Tibial nerve (tissue), 4 donors: ENCODE results near the gene MFAP5. TPM values are rescaled to one million over a fixed set of nuclear protein-coding genes. Genes with fewer than 3 reads are reported as not detected.
A peak's percentile ranks its signal among the peaks of the same experiment; 100 is the strongest.

ENCODE experiments used
- DNase-seq, 2 donors: peaks; one replicate each; pipeline ENCODE4 v3.0.0-alpha.2; 2019; ENCODE audit warnings: low spot score in 2 of 2
- H3K27ac ChIP-seq, 4 donors: fragments of 200-600 bp; sonication (generic) in 3 of 4; one replicate each; pipeline ENCODE4 v1.5.1; 2017 to 2019; ENCODE audit warnings: mild to moderate bottlenecking in 1 of 4
- H3K27me3 ChIP-seq, 2 donors: fragments of 200-600 bp; sonication (generic) in 1 of 2; one replicate each; pipeline versions ENCODE4 v1.5.1 to v1.6.0; 2017 to 2019
- H3K36me3 ChIP-seq, 3 donors: fragments of 200-600 bp; sonication (generic); one replicate each; pipeline ENCODE4 v1.5.1; 2018 to 2019
- H3K4me1 ChIP-seq, 4 donors: fragments of 200-600 bp; sonication (generic) in 3 of 4; one replicate each; pipeline ENCODE4 v1.5.1; 2017 to 2019
- H3K4me3 ChIP-seq, 4 donors: fragments of 200-600 bp; sonication (generic) in 3 of 4; one replicate each; pipeline ENCODE4 v1.5.1; 2017 to 2019; ENCODE audit warnings: mild to moderate bottlenecking in 1 of 4, moderate library complexity in 1 of 4
- H3K9me3 ChIP-seq, 4 donors: fragments of 200-600 bp; sonication (generic) in 3 of 4; one replicate each; pipeline ENCODE4 v1.5.1; 2017 to 2019
- EP300 ChIP-seq, 2 donors: sonication (generic); formaldehyde crosslinking; IDR thresholded peaks; one replicate each; pipeline ENCODE4 v1.6.1; 2017; ENCODE audit warnings: antibody characterized with exemption in 2 of 2, mild to moderate bottlenecking in 1 of 2
- POLR2A ChIP-seq, 2 donors: fragments of 450-650 bp; IDR thresholded peaks; one replicate each; pipeline ENCODE4 v1.6.1; 2017; ENCODE audit warnings: antibody characterized with exemption in 2 of 2, mild to moderate bottlenecking in 2 of 2, moderate library complexity in 2 of 2
- WGBS, 2 donors: methylation state at CpG; one replicate each; pipeline ENCODE4 v1.1.5; 2018; 5-methylcytosine and 5-hydroxymethylcytosine counted together
- total RNA-seq, 4 donors: library from RNA; depleted of rRNA; stranded (reverse); fragments of >200 nt; gene quantifications; one replicate each; pipeline ENCODE4 v1.1.0, GENCODE V29; 2016
- TF ChIP-seq, protein P1 (sequence below), 5 experiments: fragments of 200-600 bp in 3 of 5; fragments of 450-650 bp in 2 of 5; sonication (generic) in 3 of 5; IDR thresholded peaks; one replicate each; pipeline ENCODE4 v1.5.1; 2016 to 2019; ENCODE audit warnings: antibody characterized with exemption in 5 of 5, mild to moderate bottlenecking in 3 of 5, moderate library complexity in 2 of 5

MFAP5 gene
- total RNA-seq, 4 donors from 2014 or later, result 153 to 895 (median 613) TPM

DNA sequence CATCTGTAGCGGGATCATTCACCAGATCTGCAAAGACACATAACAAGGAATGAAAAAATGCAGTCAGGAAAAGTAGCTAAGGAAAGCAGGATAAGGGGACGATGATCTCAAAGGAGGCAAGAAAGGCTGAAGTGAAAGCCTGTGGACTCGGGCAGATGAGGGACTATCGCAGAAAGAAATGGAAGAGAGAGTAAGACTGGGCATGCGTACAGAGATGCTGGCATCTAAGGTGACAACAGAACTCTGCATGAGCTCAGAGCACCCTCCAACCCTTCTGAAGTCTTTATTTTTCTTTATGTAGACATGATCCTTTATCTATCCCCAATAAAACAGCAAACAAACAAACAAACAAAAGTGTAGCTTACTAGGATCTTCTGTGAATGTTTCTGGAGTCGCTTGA, 7.2 kb downstream of the MFAP5 start:
- no peak for DNase-seq
- 74% methylated on average over 6 of the region's 6 CpGs for WGBS, 2 donors
- H3K9me3 ChIP-seq, result peaks cover 0 to 2% (median 0%) of the 10 kb centered on the region in 4 donors
- no peak overlapping the region for H3K27ac ChIP-seq
- H3K27me3 ChIP-seq, result no peaks in the 10 kb centered on the region
- TF ChIP-seq POLR2A (IDR thresholded peaks at IDR 0.05) (no peak), EP300 (IDR thresholded peaks at IDR 0.05) (no peak)
- TF ChIP-seq, protein P1, sequence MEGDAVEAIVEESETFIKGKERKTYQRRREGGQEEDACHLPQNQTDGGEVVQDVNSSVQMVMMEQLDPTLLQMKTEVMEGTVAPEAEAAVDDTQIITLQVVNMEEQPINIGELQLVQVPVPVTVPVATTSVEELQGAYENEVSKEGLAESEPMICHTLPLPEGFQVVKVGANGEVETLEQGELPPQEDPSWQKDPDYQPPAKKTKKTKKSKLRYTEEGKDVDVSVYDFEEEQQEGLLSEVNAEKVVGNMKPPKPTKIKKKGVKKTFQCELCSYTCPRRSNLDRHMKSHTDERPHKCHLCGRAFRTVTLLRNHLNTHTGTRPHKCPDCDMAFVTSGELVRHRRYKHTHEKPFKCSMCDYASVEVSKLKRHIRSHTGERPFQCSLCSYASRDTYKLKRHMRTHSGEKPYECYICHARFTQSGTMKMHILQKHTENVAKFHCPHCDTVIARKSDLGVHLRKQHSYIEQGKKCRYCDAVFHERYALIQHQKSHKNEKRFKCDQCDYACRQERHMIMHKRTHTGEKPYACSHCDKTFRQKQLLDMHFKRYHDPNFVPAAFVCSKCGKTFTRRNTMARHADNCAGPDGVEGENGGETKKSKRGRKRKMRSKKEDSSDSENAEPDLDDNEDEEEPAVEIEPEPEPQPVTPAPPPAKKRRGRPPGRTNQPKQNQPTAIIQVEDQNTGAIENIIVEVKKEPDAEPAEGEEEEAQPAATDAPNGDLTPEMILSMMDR (IDR thresholded peaks at IDR 0.05), result no peak
- H3K4me3 ChIP-seq, result no peak overlapping the region
- H3K4me1 ChIP-seq, result peaks cover 0 to 12% (median 0%) of the 10 kb centered on the region in 4 donors
- no peaks in the 10 kb centered on the region for H3K36me3 ChIP-seq

- H3K9me3 ChIP-seq, result no peaks in the 10 kb centered on the region
Measured at GRCh38 chr12:8648576-8649205, 13.9 kb downstream of the MFAP5 start.

DNA sequence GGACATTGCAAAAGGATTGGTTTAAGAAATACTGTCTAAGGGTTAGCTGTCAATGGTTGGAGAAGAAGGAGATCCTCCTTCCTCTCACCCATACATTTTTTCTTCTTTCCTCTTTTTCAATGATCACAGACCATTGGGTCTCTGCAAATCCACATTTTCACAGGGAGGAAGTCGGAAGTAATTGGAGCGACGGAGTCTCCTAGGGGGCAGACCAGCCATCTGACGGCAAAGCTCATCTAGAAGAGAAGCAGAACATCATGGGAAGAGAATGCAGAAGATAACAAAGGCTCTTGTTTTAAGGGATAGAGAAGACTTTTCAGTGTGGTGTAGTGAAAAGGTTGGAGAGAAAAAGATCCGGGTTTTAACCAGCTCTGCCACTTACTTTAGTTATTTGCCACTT, 14.7 kb downstream of the MFAP5 start:
- no peak for DNase-seq
- Histone ChIP-seq H3K4me3 (no peak overlapping the region), H3K4me1 (no peaks in the 10 kb centered on the region), H3K36me3 (peaks cover 0 to 3% (median 0%) of the 10 kb centered on the region in 3 donors), H3K27ac (no peak overlapping the region), H3K27me3 (no peaks in the 10 kb centered on the region), H3K9me3 (no peaks in the 10 kb centered on the region)
- 74 to 81% methylated on average over 5 of the region's 5 CpGs for WGBS, 2 donors
- no peak for TF ChIP-seq EP300 (IDR thresholded peaks at IDR 0.05)
- TF ChIP-seq POLR2A (IDR thresholded peaks at IDR 0.05), result no peak
- TF ChIP-seq, protein P1 (IDR thresholded peaks at IDR 0.05), result no peak

More at GRCh38 chr12:8648576-8649205, 13.9 kb downstream of the MFAP5 start:
- H3K27me3 ChIP-seq, result no peaks in the 10 kb centered on the region
- no peak overlapping the region for H3K27ac ChIP-seq
- WGBS, 2 donors, result 85 to 87% methylated on average over 8 of the region's 8 CpGs
- no peak overlapping the region for H3K4me3 ChIP-seq
- TF ChIP-seq EP300 (IDR thresholded peaks at IDR 0.05), result no peak
- no peak for TF ChIP-seq POLR2A (IDR thresholded peaks at IDR 0.05)
- TF ChIP-seq, protein P1 (IDR thresholded peaks at IDR 0.05), result no peak
- H3K4me1 ChIP-seq, result no peaks in the 10 kb centered on the region
- H3K36me3 ChIP-seq, result peaks cover 0 to 3% (median 0%) of the 10 kb centered on the region in 3 donors
- DNase-seq, result no peak

DNA sequence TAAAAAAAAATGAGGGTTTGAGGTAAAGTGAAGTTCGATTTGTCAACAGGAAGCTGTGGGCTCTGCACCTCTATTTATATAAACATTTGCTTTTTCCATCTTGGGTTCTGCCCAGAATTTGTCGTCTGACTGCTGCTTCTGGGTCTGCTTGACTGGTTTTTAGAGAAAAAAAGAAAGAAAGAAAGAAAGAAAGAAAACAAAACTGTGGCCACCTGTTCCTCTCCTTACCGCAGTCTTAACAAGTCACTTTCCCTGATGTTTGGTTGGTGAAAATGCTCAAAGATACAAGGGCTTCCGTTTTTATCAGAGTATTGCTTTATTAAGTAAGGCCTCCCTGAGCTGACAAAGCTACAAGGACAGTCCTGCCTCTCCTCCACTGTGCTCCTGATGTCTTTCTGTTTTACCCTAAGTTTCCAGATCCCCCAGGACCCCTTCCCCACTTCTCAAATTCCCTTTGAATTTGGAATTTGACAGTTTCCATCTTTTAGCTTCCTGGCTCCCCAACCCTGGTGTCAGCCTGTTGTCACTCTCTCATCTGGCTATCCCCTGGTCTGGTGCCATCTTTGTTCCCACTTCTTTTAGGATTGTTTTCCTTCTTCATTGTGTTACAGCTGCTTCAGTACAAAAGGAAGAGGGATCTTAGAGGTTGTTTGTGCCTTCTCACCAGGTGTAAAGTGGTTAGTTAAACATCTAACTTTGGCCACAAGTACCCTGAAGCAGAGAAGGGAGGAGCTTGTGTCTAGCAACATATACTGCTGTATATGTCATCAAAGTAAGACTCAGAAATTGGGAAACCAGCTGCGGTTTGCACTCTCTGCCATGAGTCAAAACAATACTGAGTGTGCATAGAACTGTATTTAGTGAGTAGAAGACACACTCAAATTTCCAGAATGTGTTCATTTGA, 18.0 kb downstream of the MFAP5 start:
- Histone ChIP-seq H3K27ac (peak overlapping the region in 2 of 4 donors; percentile 46 to 52), H3K4me3 (no peak overlapping the region), H3K27me3 (no peaks in the 10 kb centered on the region), H3K9me3 (no peaks in the 10 kb centered on the region), H3K4me1 (no peaks in the 10 kb centered on the region), H3K36me3 (peaks cover 0 to under 1% (median 0%) of the 10 kb centered on the region in 3 donors)
- WGBS, 2 donors, result 58 to 64% methylated on average over 5 of the region's 5 CpGs
- TF ChIP-seq, protein P1 (IDR thresholded peaks at IDR 0.05), result no peak
- no peak for TF ChIP-seq POLR2A (IDR thresholded peaks at IDR 0.05)
- no peak for TF ChIP-seq EP300 (IDR thresholded peaks at IDR 0.05)
- DNase-seq, result no peak

DNA sequence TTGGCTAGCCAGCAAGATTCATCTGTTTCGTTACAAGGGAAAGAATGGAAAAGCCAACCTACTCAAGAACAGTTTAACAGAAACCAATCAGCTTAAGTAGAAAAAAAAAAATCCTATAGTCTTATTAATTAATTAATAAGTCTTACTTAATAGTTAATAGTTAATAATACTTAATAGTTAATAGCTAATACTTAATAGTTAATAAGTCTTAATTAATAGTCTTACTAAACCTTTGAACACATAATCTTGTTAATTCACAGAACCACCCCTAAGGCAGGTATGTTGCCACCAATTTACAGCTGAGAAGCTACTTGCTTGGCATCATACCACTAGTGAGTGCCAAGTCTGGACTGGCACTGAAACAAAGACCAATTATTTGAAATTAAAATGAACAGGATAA, 19.9 kb downstream of the MFAP5 start:
- no peak for DNase-seq
- H3K27ac ChIP-seq, result no peak overlapping the region
- H3K9me3 ChIP-seq, result no peaks in the 10 kb centered on the region
- no peak overlapping the region for H3K4me3 ChIP-seq
- H3K4me1 ChIP-seq, result no peaks in the 10 kb centered on the region
- TF ChIP-seq POLR2A (IDR thresholded peaks at IDR 0.05) (no peak), EP300 (IDR thresholded peaks at IDR 0.05) (no peak)
- TF ChIP-seq, protein P1 (IDR thresholded peaks at IDR 0.05), result no peak
- no peaks in the 10 kb centered on the region for H3K36me3 ChIP-seq
- WGBS, 2 donors, result 93 to 95% methylated on average over 1 of the region's 1 CpG
- H3K27me3 ChIP-seq, result no peaks in the 10 kb centered on the region
